Measurements from ENCODE around the gene SFTPA2. TPM values are rescaled to one million over a fixed set of nuclear protein-coding genes. Genes with fewer than 3 reads are reported as not detected.
"Not testable (repeated sequence)": the region's sequence is repeated elsewhere in the genome, so short reads cannot be mapped to it uniquely, and the experiment has no call there.

The SFTPA2 gene
- total and polyA plus RNA-seq, 2 experiments from 2014 or later: not detected

DNA sequence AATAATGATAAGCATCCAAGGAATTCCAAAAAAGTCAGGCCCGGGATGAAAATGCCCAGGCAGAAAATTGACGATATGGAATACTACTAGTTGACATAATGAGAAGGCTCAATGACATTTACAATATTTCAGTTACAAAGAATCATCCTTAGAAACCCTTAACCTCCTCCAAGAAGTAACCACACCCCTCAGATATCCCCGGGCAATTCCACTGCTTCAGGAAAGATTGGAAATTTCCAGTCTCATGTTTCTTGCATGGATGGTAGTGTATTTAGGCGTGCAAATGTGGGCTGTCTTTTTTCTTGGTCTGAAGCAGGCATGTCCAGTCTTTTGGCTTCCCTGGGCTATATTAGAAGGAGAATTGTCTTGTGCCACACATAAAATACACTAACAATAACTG lies 42.6 kb downstream of the SFTPA2 start:
- H3K4me3 ChIP-seq; H3K9me3 Mint-ChIP-seq; H2AFZ ChIP-seq; H3K9me2 ChIP-seq (ENCODE audit: insufficient read depth); H3K79me2 ChIP-seq (replicated peaks; ENCODE audit: insufficient read depth); H3F3A ChIP-seq (replicated peaks; ENCODE audit: low read depth); DNase-seq (ENCODE audit: low spot score); H3K27me3 ChIP-seq (ENCODE audit: insufficient read depth); H3K4me1 Mint-ChIP-seq; H3K4me2 ChIP-seq; H3K27me3 Mint-ChIP-seq (ENCODE audit: insufficient read depth, low read depth, poor library complexity); H3K4me3 Mint-ChIP-seq; ATAC-seq; H3K36me3 ChIP-seq (ENCODE audit: insufficient read depth); H3K27ac Mint-ChIP-seq; H3K27ac ChIP-seq (ENCODE audit: low read depth); H3K36me3 Mint-ChIP-seq (ENCODE audit: low read depth); H4K20me1 ChIP-seq (replicated peaks; ENCODE audit: insufficient read depth); H3K4me1 ChIP-seq (ENCODE audit: insufficient read depth): not testable (repeated sequence)

DNA sequence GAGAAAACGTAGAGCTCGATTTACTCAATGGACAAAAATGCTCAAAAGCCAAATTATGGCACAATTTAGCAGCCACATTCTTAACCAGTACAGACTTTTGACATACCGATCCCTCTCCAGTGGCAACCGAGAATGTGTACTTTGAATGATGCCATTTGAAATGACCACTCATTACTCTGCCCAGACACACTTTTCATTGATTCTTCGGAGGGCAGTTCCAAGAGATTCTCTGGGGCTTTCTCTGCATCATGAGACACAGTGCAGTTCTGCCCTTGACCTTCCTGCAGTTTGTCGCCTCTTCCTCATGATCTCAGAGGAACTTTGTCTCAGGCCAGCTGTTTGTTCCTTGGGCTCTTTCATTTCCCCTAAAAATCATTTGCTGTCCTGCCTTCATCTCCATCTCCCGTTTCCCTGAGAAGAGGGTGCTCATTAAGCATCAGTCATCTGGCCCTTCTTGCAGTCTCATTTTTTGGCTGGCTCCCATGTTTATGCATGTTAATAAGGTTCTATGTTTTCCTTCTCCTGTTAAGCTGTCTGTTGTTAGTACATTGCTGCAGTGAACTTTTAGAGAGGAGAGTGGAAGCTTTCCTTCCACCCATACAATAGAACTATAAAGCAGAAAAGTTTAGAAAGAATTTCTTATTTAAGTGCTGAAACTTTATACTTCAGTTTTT lies 43.5 kb downstream of the SFTPA2 start:
- not testable (repeated sequence) for H3K4me3 Mint-ChIP-seq; H2AFZ ChIP-seq; H3K4me1 ChIP-seq (ENCODE audit: insufficient read depth); H3F3A ChIP-seq (replicated peaks; ENCODE audit: low read depth); H3K9me3 Mint-ChIP-seq; H3K4me3 ChIP-seq; H3K27me3 ChIP-seq (ENCODE audit: insufficient read depth); H3K27me3 Mint-ChIP-seq (ENCODE audit: insufficient read depth, low read depth, poor library complexity); H3K27ac Mint-ChIP-seq; H3K9me2 ChIP-seq (ENCODE audit: insufficient read depth); H3K4me1 Mint-ChIP-seq; H3K79me2 ChIP-seq (replicated peaks; ENCODE audit: insufficient read depth); H3K36me3 Mint-ChIP-seq (ENCODE audit: low read depth); H3K4me2 ChIP-seq; H3K27ac ChIP-seq (ENCODE audit: low read depth); DNase-seq (ENCODE audit: low spot score); H4K20me1 ChIP-seq (replicated peaks; ENCODE audit: insufficient read depth); H3K36me3 ChIP-seq (ENCODE audit: insufficient read depth); ATAC-seq

DNA sequence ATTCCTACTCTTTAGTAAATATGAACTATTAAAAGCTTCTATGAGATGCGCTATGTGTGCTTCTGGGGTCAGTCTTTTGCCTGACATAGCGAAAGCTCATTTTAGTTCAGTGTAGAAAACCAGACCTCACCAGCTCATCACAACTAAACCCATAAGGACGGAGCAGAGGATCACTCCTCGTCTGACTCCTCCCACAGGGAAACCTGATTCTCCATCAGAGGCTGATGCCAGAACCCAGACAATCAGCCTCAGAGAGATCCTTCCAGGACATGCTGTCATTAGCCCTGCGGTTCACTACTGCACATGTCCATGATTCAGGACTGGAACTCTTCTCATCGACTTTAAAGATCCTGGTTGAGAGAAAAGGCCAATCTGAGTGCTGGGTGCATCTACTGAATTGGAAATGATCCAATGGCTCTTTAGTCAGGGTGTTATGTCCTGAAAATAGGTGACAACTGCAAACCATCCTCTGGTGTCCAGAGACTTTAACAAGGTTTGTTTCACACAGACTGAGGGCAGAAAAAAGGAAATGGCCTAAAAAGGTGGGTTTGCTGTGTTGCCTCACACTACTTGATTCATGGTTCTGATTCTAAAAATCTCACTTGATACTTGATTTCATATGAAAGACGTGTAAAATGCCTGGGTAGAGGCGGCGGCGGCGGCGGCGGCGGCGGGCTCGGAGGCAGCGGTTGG lies 48.2 kb downstream of the SFTPA2 start, which contains the start of gene EIF5AL1:
EIF5AL1 (plus strand) TSS at position 643 of the 693 bp plus-strand sequence. CDS start 117 bp downstream, outside the sequence.
- H3F3A ChIP-seq (replicated peaks; ENCODE audit: low read depth); H3K27ac ChIP-seq (ENCODE audit: low read depth); H4K20me1 ChIP-seq (replicated peaks; ENCODE audit: insufficient read depth); H3K27ac Mint-ChIP-seq; H3K4me2 ChIP-seq; H3K27me3 ChIP-seq (ENCODE audit: insufficient read depth); H3K4me3 Mint-ChIP-seq; H3K36me3 Mint-ChIP-seq (ENCODE audit: low read depth); H3K4me3 ChIP-seq; H3K4me1 Mint-ChIP-seq; H3K79me2 ChIP-seq (replicated peaks; ENCODE audit: insufficient read depth); H3K36me3 ChIP-seq (ENCODE audit: insufficient read depth); H2AFZ ChIP-seq; H3K9me3 Mint-ChIP-seq; H3K9me2 ChIP-seq (ENCODE audit: insufficient read depth); H3K27me3 Mint-ChIP-seq (ENCODE audit: insufficient read depth, low read depth, poor library complexity); H3K4me1 ChIP-seq (ENCODE audit: insufficient read depth): not testable (repeated sequence)
- peak; percentile 19 for DNase-seq (ENCODE audit: low spot score)
- peak; percentile 71 for ATAC-seq

DNA sequence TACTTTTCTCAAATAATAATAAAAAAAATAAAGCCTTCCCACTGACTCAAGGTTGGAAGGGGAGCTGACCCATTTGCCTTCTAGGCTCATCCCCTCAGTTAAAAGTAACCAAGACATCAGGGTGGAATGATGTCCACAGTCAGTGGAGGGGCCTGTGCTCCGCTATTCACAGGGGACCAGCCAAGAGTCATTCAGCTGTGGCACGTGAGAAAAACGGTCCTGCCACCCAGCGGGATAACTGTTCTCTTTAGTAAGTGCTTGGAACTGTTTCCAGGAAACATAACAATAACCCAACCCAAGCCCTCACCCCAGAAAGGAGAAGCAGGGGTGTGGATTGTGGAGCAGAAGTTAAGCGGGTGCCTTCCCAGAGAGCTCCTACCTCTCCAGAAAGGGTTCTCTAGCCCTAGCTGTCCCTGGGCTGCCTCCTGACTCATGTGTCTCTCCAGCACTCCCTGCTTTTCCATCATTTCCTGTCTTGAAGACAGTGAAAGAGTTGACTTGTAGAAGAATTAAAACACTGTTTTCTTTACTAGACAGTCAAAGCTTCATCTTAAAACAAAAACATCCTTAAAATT lies 50.2 kb downstream of the SFTPA2 start:
- H3K4me1 ChIP-seq (ENCODE audit: insufficient read depth): not testable (repeated sequence)

DNA sequence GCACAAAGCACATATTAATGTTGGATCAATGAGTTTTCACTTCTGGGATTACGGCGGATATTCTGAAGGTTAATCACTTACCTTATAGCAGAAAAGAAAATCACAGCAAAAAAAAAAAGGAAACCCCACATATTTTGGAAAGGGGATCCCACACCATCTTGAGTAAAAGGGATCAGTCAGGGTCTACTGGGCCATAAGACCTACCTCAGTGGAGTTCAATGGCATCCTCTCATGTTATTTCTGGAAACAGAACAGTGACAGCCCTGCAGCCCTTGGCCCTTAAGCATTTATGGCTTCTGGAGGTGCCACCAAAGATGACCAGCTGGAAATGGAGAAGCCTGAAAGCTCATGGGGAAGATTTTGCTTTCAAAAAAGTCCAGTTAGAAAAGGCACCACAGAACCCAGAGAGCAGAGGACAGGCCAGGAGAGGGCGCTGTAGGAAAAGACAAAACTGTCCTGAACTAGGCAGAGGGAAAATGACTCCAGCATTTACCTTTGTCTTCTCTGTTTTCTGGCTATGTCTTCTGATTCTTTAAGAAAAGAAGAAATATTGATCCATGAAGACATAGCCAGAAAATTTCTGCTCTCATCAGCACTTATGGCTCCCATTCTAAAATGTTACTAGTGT lies 50.8 kb downstream of the SFTPA2 start:
- H3K4me3 Mint-ChIP-seq; H3K9me2 ChIP-seq (ENCODE audit: insufficient read depth); H3K4me2 ChIP-seq; H3K4me1 Mint-ChIP-seq; H2AFZ ChIP-seq; H3K36me3 ChIP-seq (ENCODE audit: insufficient read depth); H3K36me3 Mint-ChIP-seq (ENCODE audit: low read depth); H3K79me2 ChIP-seq (replicated peaks; ENCODE audit: insufficient read depth); H3K27me3 ChIP-seq (ENCODE audit: insufficient read depth); H4K20me1 ChIP-seq (replicated peaks; ENCODE audit: insufficient read depth); H3F3A ChIP-seq (replicated peaks; ENCODE audit: low read depth); H3K4me3 ChIP-seq; H3K4me1 ChIP-seq (ENCODE audit: insufficient read depth); H3K27ac Mint-ChIP-seq; DNase-seq (ENCODE audit: low spot score); H3K9me3 Mint-ChIP-seq; H3K27ac ChIP-seq (ENCODE audit: low read depth): not testable (repeated sequence)
- peak; percentile 88 for ATAC-seq
- H3K27me3 Mint-ChIP-seq (ENCODE audit: insufficient read depth, low read depth, poor library complexity): peaks cover 13% of the 10 kb centered on the region

More for the DNA sequence above, 50.2 kb downstream of the SFTPA2 start:
- not testable (repeated sequence) for H2AFZ ChIP-seq; H4K20me1 ChIP-seq (replicated peaks; ENCODE audit: insufficient read depth); H3K4me1 Mint-ChIP-seq; H3K27ac ChIP-seq (ENCODE audit: low read depth); H3K4me2 ChIP-seq; H3K9me3 Mint-ChIP-seq; H3K36me3 ChIP-seq (ENCODE audit: insufficient read depth); H3K4me3 ChIP-seq; H3K79me2 ChIP-seq (replicated peaks; ENCODE audit: insufficient read depth); DNase-seq (ENCODE audit: low spot score); H3F3A ChIP-seq (replicated peaks; ENCODE audit: low read depth); H3K27me3 ChIP-seq (ENCODE audit: insufficient read depth); H3K4me3 Mint-ChIP-seq; H3K36me3 Mint-ChIP-seq (ENCODE audit: low read depth); H3K9me2 ChIP-seq (ENCODE audit: insufficient read depth); H3K27ac Mint-ChIP-seq
- peak; percentile 28; the same call in 2 of the 3 replicates for ATAC-seq
- H3K27me3 Mint-ChIP-seq (ENCODE audit: insufficient read depth, low read depth, poor library complexity): peaks cover 13% of the 10 kb centered on the region

DNA sequence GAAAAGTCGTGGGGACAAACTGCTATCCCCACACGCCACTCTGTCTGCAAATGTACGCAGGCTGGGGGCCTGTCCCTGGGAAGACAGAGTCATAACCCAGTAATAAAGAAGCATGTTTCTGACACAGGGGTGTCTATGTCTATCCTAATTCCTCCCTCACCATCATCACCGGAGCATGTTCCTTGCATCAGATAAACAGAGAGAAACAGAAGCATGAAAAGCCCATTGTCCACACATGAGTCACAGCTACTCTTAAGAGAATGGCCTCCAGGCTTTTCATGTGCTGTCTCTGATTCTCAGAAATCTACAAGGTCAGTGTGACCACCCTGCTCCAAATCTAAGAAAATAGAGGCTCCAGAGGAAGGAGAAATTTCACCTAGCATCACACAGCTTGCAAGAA lies 52.0 kb downstream of the SFTPA2 start:
- H3K36me3 Mint-ChIP-seq (ENCODE audit: low read depth); H3K9me2 ChIP-seq (ENCODE audit: insufficient read depth); H3K4me1 Mint-ChIP-seq; H3K4me3 Mint-ChIP-seq; H3K27me3 ChIP-seq (ENCODE audit: insufficient read depth); DNase-seq (ENCODE audit: low spot score); H2AFZ ChIP-seq; H4K20me1 ChIP-seq (replicated peaks; ENCODE audit: insufficient read depth); H3F3A ChIP-seq (replicated peaks; ENCODE audit: low read depth); H3K79me2 ChIP-seq (replicated peaks; ENCODE audit: insufficient read depth); H3K27ac ChIP-seq (ENCODE audit: low read depth); ATAC-seq; H3K27ac Mint-ChIP-seq; H3K36me3 ChIP-seq (ENCODE audit: insufficient read depth); H3K4me1 ChIP-seq (ENCODE audit: insufficient read depth); H3K4me3 ChIP-seq; H3K4me2 ChIP-seq; H3K9me3 Mint-ChIP-seq: not testable (repeated sequence)
- H3K27me3 Mint-ChIP-seq (ENCODE audit: insufficient read depth, low read depth, poor library complexity): peaks cover 16% of the 10 kb centered on the region

Measured in GM23338 (cell line).